Hematopoietic multipotent progenitor cell (in vitro differentiated cells): ENCODE measurements around the gene NFS1. TPM values are rescaled to one million over a fixed set of nuclear protein-coding genes. Genes with fewer than 3 reads are reported as not detected.
"Not testable (repeated sequence)": the region's sequence is repeated elsewhere in the genome, so short reads cannot be mapped to it uniquely, and the experiment has no call there.

ENCODE experiments used
- DNase-seq, 3 donors: peaks; one replicate each; pipeline ENCODE4 v3.0.0-alpha.2; 2011 to 2015; ENCODE audit warnings: low read depth in 2 of 3, low spot score in 2 of 3
- total RNA-seq: library from RNA; depleted of rRNA; stranded (reverse); fragments of >200 nt; gene quantifications from one replicate; pipeline ENCODE4 v1.2.3, GENCODE V29; 2012

Gene NFS1
- total RNA-seq, 1 donor = 25.0 TPM

- DNase-seq = no peak
Measured at GRCh38 chr20:35729836-35730582, 30.9 kb upstream of the NFS1 start.

- DNase-seq = no peak
Measured at GRCh38 chr20:35729283-35729807, 30.2 kb upstream of the NFS1 start.

GRCh38 chr20:35726842-35727711 is 27.9 kb upstream of the NFS1 start:
- no peak for DNase-seq

GRCh38 chr20:35724321-35725230 is 25.4 kb upstream of the NFS1 start:
- no peak for DNase-seq

GRCh38 chr20:35723652-35724320 is 24.6 kb upstream of the NFS1 start:
- DNase-seq = not testable (repeated sequence)

- not testable (repeated sequence) for DNase-seq
Measured at GRCh38 chr20:35723275-35723639, 24.1 kb upstream of the NFS1 start.

GRCh38 chr20:35721621-35722020 is 22.5 kb upstream of the NFS1 start:
- DNase-seq = no peak

- DNase-seq = no peak
Measured at GRCh38 chr20:35721219-35721618, 22.1 kb upstream of the NFS1 start.

- DNase-seq = no peak
Measured at GRCh38 chr20:35720165-35721123, 21.3 kb upstream of the NFS1 start.

GRCh38 chr20:35719717-35720116 is 20.6 kb upstream of the NFS1 start:
- no peak for DNase-seq

- DNase-seq = no peak
Measured at GRCh38 chr20:35718972-35719635, 20.0 kb upstream of the NFS1 start.

GRCh38 chr20:35718321-35718720 is 19.2 kb upstream of the NFS1 start:
- not testable (repeated sequence) for DNase-seq

- DNase-seq = no peak
Measured at GRCh38 chr20:35716330-35716729, 17.2 kb upstream of the NFS1 start.

- no peak for DNase-seq
Measured at GRCh38 chr20:35715652-35716051, 16.5 kb upstream of the NFS1 start.

GRCh38 chr20:35714127-35714526 is 15.0 kb upstream of the NFS1 start:
- no peak for DNase-seq

- DNase-seq = not testable (repeated sequence)
Measured at GRCh38 chr20:35713120-35713519, 14.0 kb upstream of the NFS1 start.

GRCh38 chr20:35711588-35712209 is 12.5 kb upstream of the NFS1 start:
- DNase-seq = no peak
